GM20431 (cell line): Measurements from ENCODE around the gene DIS3L2.

Experiments used
- in situ Hi-C: fragments of 300-500 bp; cut with MseI, MboI; formaldehyde crosslinking; loops from one replicate; pipeline ENCODE4 v1.15.0; 2020; ENCODE audit warnings: low sequenced_read_pairs; ENCODE audit not compliant: unreplicated experiment

The DIS3L2 gene

GRCh38 chr2:231947112-231947511, 14.4 kb upstream of the DIS3L2 start:
- in situ Hi-C loops: loop anchor here (25.0 kb wide), 1 partner anchor 190 kb away; no protein-coding TSS in a partner anchor

DNA sequence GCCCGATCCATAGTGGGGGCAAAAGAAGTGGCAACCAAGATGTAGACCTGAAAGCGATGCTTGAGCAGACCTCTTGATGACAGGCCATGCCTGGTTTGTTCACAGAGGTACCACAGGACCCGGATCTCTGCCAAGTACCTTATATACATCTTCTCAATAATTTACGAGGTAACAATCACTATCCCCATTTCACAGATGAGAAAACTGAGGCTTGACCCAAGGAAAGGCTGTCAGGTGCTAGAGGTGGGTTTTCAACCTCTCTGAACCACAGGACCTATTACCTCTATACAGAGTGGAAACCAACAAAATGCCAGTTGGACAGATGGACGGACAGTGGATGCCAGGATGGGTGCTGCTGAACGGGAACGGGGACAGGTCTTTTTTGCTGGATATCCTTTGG, 13.8 kb upstream of the DIS3L2 start:
- in situ Hi-C loops: loop anchor here (25.0 kb wide), 1 partner anchor 190 kb away; no protein-coding TSS in a partner anchor

DNA sequence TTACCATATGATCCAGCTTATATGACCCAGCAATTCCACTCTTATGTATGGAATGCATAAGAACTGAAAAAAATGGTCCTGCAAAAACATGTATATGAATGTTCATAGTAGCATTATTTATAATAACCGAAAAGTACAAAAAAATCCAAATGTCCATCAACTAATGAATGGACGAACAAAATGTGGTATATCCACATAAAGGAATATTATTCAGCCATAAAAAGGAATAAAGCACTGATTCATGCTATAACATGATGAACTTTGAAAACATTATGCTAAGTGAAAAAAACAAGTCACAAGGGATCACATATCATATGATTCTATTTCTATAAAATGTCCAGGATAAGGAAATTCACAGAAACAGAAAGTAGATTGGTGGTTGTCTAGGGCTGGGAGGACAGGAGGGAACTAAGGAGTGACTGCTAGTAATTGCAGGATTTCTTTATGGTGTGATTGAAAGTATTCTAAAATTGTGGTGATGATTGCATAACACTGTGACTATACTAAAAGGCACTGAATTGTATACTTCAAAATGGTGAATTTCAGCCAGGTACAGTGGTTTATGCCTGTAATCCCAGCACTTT, 10.0 kb upstream of the DIS3L2 start:
- in situ Hi-C loops: no loop called here

DNA sequence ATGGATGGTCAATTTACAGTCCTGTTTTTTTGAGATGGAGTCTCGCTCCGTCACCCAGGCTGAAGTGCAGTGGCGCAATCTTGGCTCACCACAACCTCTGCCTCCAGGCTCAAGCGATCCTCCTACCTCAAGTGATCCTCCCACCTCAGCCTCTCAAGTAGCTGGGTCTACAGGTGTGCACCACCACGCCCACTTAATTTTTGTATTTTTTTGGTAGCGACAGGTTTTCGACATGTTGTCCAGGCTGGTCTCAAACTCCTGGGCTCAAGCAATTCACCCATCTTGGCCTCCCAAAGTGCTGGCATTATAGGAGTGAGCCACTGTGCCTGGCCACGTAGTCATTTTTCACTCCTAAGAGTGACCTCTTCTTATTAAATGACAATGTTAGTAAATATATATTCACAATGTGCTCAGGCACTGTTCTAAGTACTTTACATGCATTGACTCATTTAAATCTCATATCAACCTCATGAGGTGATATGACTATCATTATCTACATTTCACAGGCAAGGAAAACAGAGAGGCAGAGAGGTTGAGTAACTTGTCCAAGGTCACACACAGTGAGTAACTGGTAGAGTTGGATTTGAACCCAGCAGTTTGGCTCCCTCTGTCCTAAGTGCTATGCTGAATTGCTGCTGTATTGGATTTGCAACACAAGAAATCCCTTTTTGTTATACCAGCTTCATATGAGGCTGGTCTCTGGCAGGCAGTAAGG, 5.6 kb upstream of the DIS3L2 start:
- in situ Hi-C loops: no loop called here

- in situ Hi-C loops: no loop called here
These were observed 3.4 kb upstream of the DIS3L2 start for GRCh38 chr2:231957913-231958763.

DNA sequence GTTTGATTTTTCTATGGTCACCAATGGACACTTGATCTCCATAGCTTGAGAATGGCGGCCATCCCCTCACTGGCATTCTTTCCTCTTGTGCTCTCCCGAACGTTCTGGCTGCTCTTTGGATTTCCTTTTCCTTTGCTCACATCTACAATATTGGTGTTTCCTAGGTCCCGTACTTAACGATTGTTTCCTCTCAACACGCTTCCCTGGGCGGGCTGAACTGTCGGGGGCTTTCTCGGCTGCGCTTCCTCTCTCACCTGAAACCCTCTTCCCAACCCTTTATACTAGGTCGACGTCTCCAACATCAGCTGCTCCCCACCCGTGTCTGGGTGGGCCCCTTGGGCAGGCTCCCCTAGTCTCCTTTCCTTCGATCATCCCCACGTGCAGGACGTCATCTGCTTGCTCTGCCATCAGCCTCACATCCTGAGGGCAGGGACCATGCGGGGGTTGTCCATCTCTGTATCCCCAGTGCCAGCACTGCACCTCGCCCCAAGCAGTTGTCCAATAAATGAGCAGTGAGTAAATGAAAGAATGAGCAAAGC, 634 bp upstream of the DIS3L2 start:
- in situ Hi-C loops: no loop called here

- in situ Hi-C loops: no loop called here
These were observed 3.6 kb downstream of the DIS3L2 start for GRCh38 chr2:231965102-231965501.

- in situ Hi-C loops: no loop called here
These were observed 5.4 kb downstream of the DIS3L2 start for GRCh38 chr2:231966886-231967285.

GRCh38 chr2:231968820-231969219, 7.3 kb downstream of the DIS3L2 start:
- in situ Hi-C loops: no loop called here

DNA sequence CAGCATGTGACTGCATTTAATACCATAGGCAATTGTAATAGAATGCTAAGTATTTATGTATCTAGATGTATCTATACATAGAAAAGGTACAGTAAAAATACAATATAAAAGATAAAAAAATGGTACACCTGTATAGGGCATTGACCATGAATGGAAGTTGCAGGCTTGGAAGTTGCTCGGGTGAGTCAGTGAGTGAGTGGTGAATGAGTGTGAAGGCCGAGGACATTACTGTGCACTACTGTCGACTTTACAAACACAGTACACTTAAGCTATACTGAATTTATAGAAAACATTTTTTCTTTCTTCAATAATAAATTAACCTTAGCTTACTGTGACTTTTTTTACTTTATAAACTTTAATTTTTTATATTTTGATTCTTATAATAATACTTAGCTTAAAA, 8.9 kb downstream of the DIS3L2 start:
- in situ Hi-C loops: no loop called here

DNA sequence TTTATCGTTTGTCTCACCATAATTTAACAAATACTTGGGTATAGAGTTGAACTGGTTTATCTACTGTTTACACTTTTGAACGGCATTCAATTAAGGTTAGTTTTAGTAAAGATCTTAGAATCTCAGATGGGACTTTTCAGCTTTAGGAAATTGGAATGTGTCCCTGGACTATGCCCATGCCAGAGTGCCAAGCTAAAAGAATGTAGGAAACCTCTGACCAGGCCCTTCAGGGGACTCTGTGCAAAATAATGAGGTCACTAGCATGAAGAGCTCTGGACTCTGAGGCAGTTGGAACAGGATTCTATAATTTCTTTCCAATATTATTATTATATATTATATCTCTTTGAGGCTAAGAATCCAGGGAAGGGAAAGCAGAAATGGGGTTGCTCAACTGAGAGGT, 13.5 kb downstream of the DIS3L2 start:
- in situ Hi-C loops: no loop called here

GRCh38 chr2:231977430-231977829, 15.9 kb downstream of the DIS3L2 start:
- in situ Hi-C loops: no loop called here

- in situ Hi-C loops: no loop called here
These were observed 23.5 kb downstream of the DIS3L2 start for GRCh38 chr2:231984992-231985391.

GRCh38 chr2:231985823-231986261, 24.3 kb downstream of the DIS3L2 start:
- in situ Hi-C loops: no loop called here

DNA sequence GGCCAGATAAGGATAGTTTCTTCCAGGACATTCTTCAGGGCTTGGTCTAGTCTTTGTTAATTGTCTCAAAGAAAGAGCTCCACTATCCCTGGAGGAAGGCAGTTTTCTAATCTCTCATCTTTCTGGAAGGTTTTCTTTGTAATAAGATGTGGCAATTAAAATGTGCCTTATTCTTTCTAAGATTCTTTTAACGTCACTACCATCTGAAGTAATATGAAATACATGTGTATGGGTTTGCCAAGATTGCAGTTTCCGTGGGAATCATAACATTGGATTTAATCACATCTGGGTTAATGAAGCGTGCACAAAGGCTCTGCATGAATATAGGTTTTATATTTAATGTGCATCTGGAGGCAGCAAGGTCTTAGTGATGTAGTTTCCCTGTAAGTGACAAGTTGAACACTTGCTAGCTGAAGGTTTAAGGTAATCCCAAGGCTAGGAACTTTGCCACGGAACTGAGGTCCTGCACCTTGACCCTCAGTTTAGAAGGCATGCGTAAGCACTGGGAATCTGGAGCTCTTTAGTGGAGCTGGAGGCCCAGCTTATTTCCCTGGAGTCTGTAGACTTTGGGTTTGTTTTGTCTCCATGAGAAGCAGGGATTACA, 25.7 kb downstream of the DIS3L2 start:
- in situ Hi-C loops: no loop called here

GRCh38 chr2:231988179-231988866, 26.8 kb downstream of the DIS3L2 start:
- in situ Hi-C loops: no loop called here

DNA sequence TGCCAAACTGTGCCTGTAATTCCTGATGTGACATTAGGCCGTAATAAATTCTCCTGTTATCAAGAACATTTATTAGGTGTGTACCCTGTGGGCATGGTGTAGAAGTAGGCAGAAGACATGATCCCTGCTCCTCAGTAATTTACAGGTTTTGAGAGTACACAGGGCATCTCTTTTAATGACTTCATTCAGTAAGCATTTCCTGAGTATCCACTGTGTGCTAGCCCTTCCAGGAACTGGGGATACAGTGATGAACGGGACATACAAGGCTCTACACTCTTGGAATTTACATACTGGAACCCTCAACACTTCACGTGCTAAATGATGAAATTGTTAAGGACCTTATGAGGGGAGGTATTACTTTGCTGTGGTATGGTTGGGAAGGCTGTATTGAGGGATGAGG, 30.2 kb downstream of the DIS3L2 start:
- in situ Hi-C loops: no loop called here

- in situ Hi-C loops: no loop called here
These were observed 31.4 kb downstream of the DIS3L2 start for GRCh38 chr2:231992888-231993287.

GRCh38 chr2:231996797-231997540, 35.5 kb downstream of the DIS3L2 start:
- in situ Hi-C loops: no loop called here
